Adipocyte (in vitro differentiated cells): Measurements from ENCODE around the gene GLCE.

Source experiments
- DNase-seq: peaks from one replicate; pipeline ENCODE4 v3.0.0-alpha.2; 2015; ENCODE audit warnings: low read depth
- H3K27me3 ChIP-seq: replicated peaks from 2 replicates; pipeline ENCODE4 v1.7.0; 2013; ENCODE audit warnings: mild to moderate bottlenecking, low read length, moderate library complexity; ENCODE audit not compliant: control insufficient read depth, insufficient read depth
- H3K36me3 ChIP-seq: 2 replicates; pipeline ENCODE4 v1.7.0; 2013; ENCODE audit warnings: low read length, mild to moderate bottlenecking, moderate library complexity; ENCODE audit not compliant: control insufficient read depth, insufficient read depth, severe bottlenecking
- H3K4me1 ChIP-seq: 2 replicates; pipeline ENCODE4 v1.7.0; 2013; ENCODE audit warnings: mild to moderate bottlenecking, low read length, moderate library complexity; ENCODE audit not compliant: control insufficient read depth, insufficient read depth
- H3K4me3 ChIP-seq: 2 replicates; pipeline ENCODE4 v1.7.0; 2013; ENCODE audit warnings: mild to moderate bottlenecking, low read length, moderate library complexity
- H3K9ac ChIP-seq: 2 replicates; pipeline ENCODE4 v1.7.0; 2013; ENCODE audit warnings: mild to moderate bottlenecking, low read length, moderate library complexity
- H3K9me3 ChIP-seq: 2 replicates; pipeline ENCODE4 v1.7.0; 2013; ENCODE audit warnings: mild to moderate bottlenecking, low read length, moderate library complexity; ENCODE audit not compliant: control insufficient read depth

Gene GLCE

DNA sequence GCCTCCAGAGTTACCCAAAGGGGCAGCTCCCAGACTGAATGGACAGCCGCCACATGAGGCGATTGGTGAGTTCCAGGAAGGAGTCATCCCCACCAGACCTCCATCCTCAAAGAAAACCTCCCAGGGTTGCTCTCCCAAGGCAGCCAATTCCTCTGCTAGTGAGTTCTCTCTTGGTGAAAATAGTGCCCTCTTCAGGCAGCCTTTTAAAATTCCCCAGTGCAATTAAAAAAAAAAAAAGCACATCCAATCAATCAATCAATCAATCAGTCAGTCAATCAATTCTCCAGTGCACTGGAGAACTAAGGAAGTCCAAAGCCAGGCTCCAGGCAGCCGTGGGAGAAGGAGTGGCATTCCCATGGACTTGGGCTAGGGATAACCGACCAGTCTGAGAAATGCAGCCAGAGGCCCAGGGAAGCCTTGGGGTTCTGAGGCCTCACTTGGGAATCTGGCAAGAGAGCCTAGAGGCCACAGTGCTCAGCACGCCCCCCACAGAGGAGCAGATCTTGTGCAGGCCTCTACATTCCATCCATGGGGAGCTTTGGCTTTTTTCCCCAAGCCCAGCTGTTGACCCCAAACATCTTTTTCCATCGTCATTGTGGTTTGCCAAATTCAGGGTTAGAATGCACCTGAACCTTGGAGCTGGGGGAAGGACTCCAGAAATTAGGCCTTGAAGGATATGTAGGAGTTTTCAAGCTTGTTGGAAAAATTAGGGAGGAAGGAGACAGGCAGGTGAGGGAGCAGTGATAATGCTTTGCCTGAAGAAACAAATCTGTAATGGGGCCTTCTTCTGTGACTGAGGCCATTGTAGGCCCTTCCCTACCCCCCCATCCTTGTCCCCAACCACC, 143.1 kb downstream of the GLCE start:
- H3K36me3 ChIP-seq = no peaks in the 10 kb centered on the region
- H3K27me3 ChIP-seq = no peaks in the 10 kb centered on the region
- H3K9me3 ChIP-seq = no peaks in the 10 kb centered on the region
- DNase-seq = no peak
- peak overlapping the region; percentile 30 for H3K9ac ChIP-seq
- H3K4me3 ChIP-seq = peak overlapping the region; percentile 19
- peaks cover 36% of the 10 kb centered on the region for H3K4me1 ChIP-seq

DNA sequence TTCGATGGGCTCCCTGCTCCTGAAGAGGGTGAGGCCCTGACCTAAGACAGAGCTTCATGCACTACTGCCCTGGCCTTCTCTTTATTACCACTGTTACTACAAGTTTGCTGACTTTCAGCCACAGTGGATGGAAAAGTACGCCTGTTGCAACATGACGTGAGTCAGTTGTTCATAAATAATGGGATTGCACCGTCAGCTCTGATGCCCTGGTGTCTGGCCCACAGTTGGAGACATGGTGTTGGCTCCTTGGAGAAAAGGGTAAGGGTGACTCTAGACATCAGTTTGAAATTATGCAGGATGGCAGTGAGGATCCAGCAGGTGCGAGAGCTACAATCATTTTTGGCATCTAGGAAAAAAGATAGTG, 143.7 kb downstream of the GLCE start:
- Histone ChIP-seq H3K9me3 (no peaks in the 10 kb centered on the region), H3K9ac (peak overlapping the region; percentile 30), H3K4me3 (no peak overlapping the region), H3K36me3 (no peaks in the 10 kb centered on the region), H3K4me1 (peaks cover 36% of the 10 kb centered on the region), H3K27me3 (no peaks in the 10 kb centered on the region)
- peak; percentile 79 for DNase-seq

DNA sequence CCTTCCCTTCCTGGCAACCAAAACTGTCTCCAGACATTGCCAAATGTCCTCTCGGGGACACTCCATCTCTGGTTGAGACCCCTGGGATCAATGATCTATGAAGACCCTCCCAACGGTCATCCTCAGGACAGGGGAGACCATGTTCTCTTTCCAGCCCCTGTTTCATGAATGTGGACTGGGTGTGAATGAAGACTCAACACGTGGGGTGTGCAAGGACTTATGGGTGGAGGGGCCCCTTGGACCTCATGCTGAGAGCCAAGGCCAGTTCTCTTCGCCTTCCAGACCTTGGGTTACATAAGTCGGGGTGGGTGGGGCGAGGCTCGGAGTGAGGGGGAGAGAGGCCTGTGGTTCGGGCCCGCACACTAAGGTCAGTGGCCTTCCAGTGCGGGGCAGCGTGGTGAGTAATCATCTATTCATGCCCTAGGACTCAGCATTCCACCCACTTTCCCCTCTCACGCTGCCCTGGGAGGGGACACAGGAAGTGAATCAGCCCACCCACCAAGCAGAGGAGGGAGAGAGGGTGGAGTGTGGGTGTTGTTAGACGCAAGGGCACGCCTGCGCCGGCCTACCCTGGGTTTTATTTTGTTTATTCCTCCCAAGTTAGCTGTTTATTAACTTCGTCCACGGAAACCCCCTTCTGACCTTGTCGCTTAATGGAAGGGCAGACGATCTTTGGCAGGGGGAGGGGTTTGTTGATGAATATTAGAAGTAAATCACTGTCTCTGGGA, 144.9 kb downstream of the GLCE start:
- DNase-seq = peak; percentile 58

DNA sequence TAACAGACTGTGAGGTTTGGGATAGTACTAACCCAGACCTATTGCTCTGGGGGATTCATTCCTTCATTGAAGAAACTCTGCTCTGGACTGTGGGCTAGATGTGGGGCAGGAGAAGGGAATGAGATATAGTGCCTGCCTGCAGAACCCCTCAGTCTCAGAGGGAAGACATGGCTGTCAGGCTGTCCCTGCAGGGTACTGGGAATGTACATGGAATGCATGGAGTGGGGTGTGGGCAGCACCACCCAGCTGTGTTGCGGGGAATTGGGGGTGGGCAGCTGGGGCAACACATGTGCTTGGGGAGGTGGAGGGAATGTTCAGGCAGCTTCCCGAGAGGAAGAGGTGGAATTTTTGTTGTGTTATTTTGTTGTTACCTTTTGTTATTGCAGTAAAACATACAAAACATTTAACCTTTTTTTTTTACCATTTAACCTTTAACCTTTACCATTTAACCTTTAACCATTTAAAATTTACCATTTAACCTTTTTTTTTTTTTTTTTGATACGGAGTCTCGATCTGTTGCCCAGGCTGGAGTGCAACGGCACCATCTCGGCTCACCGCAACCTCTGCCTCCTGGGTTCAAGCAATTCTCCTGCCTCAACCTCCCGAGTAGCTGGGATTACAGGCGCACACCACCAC, 145.6 kb downstream of the GLCE start:
- no peak for DNase-seq

More for the DNA sequence above, 144.9 kb downstream of the GLCE start:
- Histone ChIP-seq H3K4me3 (peak overlapping the region; percentile 22), H3K4me1 (peaks cover 32% of the 10 kb centered on the region), H3K9ac (peak overlapping the region; percentile 72), H3K27me3 (no peaks in the 10 kb centered on the region), H3K9me3 (no peaks in the 10 kb centered on the region), H3K36me3 (no peaks in the 10 kb centered on the region)

DNA sequence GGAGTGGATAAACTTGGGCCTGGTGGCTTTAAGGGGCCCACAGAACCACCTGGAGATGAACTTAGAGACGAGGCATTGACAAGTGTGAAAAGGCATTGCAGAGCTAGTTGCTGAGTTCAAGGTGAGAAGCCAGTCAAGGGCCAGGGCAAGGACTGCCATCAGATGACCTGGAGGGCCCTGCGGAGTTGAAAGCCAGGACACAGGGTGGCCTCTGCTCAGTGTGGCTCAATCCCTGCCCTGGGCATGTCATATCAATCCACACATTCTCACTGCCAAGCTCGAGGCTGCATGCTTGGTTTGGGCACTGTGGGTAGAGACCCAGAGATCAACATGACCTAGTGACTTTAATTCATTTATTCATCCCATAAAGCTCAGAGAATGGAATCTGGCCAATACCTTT, 147.5 kb downstream of the GLCE start:
- no peak overlapping the region for H3K9ac ChIP-seq
- DNase-seq = no peak
- no peak overlapping the region for H3K4me3 ChIP-seq
- H3K36me3 ChIP-seq = no peaks in the 10 kb centered on the region
- H3K9me3 ChIP-seq = no peaks in the 10 kb centered on the region
- no peaks in the 10 kb centered on the region for H3K27me3 ChIP-seq
- H3K4me1 ChIP-seq = peaks cover 32% of the 10 kb centered on the region

More for the DNA sequence above, 145.6 kb downstream of the GLCE start:
- Histone ChIP-seq H3K9ac (peak overlapping the region; percentile 72), H3K4me3 (peak overlapping the region; percentile 22), H3K4me1 (peaks cover 32% of the 10 kb centered on the region), H3K27me3 (no peaks in the 10 kb centered on the region), H3K36me3 (no peaks in the 10 kb centered on the region), H3K9me3 (no peaks in the 10 kb centered on the region)

DNA sequence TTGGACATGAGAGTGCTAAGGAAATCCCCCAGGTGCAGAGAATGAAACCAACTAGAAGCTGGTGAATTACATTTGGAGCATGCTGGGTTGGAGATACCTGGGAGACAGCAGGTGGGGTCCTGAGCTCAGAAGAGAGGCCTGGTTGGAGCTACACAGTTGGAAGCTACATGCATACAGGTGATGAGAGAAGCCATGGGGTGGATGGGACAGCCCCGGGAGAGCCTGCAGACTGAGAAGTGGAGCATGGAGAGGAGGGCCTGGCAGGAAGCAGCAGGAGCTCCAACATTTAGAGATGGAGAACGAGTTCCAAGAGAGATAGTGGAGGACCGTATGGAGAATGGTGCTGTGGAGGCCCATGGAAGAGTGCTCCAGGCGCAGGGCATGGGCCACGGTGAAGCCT, 148.5 kb downstream of the GLCE start:
- Histone ChIP-seq H3K9ac (no peak overlapping the region), H3K27me3 (no peaks in the 10 kb centered on the region), H3K36me3 (no peaks in the 10 kb centered on the region), H3K4me3 (no peak overlapping the region), H3K4me1 (peaks cover 22% of the 10 kb centered on the region), H3K9me3 (no peaks in the 10 kb centered on the region)
- DNase-seq = no peak

DNA sequence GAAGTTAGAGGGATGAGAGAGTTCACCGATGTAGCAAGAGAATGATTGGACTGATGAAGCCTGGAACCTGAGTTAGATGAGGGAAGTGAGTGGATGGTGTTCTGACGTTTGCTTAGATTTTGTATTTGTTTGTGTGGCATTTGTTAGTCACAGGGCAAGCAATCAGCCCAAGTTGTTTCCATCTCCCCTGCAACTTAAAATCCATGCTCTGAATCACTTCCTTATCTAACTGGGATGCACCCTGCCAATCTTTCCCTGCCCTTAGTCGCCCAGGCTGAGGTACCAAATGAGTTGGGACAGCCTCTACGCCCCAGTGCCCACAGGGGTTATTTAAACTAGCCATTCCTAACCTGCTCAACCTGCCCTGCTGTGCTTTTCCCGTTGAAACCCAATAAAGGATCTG, 150.9 kb downstream of the GLCE start:
- no peaks in the 10 kb centered on the region for H3K4me1 ChIP-seq
- no peak for DNase-seq
- no peaks in the 10 kb centered on the region for H3K9me3 ChIP-seq
- H3K27me3 ChIP-seq = no peaks in the 10 kb centered on the region
- no peaks in the 10 kb centered on the region for H3K36me3 ChIP-seq
- H3K9ac ChIP-seq = no peak overlapping the region
- H3K4me3 ChIP-seq = no peak overlapping the region

DNA sequence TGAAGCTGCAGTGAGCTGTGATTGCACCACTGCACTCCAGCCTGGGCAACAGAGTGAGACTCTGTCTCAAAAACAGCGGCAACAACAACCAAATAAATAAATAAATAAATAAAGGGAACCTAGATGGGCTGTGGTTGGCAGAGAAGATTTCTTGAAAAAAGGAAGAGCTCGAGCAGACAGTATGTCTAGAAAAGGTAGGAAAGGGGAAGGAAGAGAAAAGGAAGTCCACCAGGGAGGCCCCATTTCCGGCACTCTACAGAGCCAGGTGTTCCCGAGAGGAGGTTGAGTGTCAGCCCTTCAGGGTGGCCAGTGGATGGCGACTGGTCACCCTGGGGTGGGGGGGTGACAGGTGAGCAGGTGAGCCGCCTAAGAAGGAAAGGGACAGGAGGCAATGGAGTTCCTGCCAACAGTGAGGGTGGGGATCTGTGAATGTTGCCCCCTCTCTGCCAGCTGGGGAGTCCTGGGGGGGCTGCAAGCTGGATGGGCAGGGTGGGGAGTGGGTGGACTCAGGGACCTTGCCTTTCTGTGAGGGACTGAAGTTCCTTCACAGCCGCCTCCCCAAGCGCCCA, 153.1 kb downstream of the GLCE start:
- DNase-seq = no peak
- no peak overlapping the region for H3K4me3 ChIP-seq
- no peak overlapping the region for H3K9ac ChIP-seq
- no peaks in the 10 kb centered on the region for H3K27me3 ChIP-seq
- H3K36me3 ChIP-seq = no peaks in the 10 kb centered on the region
- no peaks in the 10 kb centered on the region for H3K4me1 ChIP-seq
- H3K9me3 ChIP-seq = no peaks in the 10 kb centered on the region

DNA sequence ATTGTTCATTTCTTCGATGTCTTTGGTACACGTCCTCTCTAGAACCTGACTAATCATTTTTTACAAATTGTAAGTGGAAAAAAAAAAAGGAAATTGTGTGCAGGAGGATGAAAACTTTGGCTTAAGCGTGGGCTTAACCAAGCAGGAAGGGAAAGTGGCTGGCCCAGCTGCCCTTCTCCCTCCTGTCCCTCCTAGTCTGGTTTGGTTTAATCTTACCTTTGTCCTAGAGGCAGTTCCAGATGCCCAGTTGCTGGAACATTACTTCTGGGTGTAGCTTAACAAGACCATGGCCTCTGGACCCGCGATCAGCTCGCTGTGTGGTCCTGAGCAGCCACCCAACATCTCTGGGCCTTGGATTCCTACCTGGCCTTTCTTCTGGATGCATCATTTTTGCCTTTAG, 153.7 kb downstream of the GLCE start:
- Histone ChIP-seq H3K4me1 (no peaks in the 10 kb centered on the region), H3K27me3 (no peaks in the 10 kb centered on the region), H3K9ac (no peak overlapping the region), H3K9me3 (no peaks in the 10 kb centered on the region), H3K36me3 (no peaks in the 10 kb centered on the region), H3K4me3 (no peak overlapping the region)
- DNase-seq = no peak

DNA sequence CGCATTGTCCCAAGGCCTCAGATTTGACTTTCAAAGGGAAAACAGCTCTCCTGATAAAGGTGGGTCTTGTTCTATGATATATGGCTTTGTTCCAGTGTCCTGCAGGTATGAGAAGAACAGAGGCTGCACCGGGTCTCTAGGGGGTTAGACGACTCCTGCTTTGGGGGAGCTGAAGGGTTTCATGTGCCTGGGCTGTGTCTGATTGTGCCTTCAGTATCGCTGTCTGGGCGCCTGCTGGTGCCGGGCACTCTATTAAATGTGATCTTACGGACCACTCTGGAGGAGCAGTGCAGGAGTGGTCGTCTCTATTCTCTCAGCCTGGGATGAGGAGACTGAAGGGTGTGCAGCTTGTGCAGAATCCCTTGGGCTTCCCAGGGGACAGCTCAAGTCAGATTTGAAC, 154.3 kb downstream of the GLCE start:
- Histone ChIP-seq H3K27me3 (no peaks in the 10 kb centered on the region), H3K4me1 (no peaks in the 10 kb centered on the region), H3K4me3 (no peak overlapping the region), H3K9ac (no peak overlapping the region), H3K36me3 (no peaks in the 10 kb centered on the region), H3K9me3 (no peaks in the 10 kb centered on the region)
- DNase-seq = no peak
